Mammary epithelial cell (primary cell): ENCODE data around the gene C9orf85.

Experiments
- EZH2 ChIP-seq: IDR thresholded peaks from 2 replicates; pipeline ENCODE4 v1.6.1; 2012; ENCODE audit warnings: low read length, inconsistent platforms, borderline replicate concordance
- TF ChIP-seq, protein P1 (sequence below), 2 donors: IDR thresholded peaks in 1 of 2; conservative IDR thresholded peaks in 1 of 2; 2 replicates each; pipeline ENCODE4 v1.5.1; 2011 to 2012; ENCODE audit warnings: inconsistent platforms in 2 of 2, low read length in 2 of 2, mild to moderate bottlenecking in 2 of 2, control low read depth in 1 of 2, low read depth in 1 of 2; ENCODE audit not compliant: insufficient read depth in 1 of 2; ENCODE audit errors: extremely low read depth in 1 of 2

- TF ChIP-seq, protein P1, sequence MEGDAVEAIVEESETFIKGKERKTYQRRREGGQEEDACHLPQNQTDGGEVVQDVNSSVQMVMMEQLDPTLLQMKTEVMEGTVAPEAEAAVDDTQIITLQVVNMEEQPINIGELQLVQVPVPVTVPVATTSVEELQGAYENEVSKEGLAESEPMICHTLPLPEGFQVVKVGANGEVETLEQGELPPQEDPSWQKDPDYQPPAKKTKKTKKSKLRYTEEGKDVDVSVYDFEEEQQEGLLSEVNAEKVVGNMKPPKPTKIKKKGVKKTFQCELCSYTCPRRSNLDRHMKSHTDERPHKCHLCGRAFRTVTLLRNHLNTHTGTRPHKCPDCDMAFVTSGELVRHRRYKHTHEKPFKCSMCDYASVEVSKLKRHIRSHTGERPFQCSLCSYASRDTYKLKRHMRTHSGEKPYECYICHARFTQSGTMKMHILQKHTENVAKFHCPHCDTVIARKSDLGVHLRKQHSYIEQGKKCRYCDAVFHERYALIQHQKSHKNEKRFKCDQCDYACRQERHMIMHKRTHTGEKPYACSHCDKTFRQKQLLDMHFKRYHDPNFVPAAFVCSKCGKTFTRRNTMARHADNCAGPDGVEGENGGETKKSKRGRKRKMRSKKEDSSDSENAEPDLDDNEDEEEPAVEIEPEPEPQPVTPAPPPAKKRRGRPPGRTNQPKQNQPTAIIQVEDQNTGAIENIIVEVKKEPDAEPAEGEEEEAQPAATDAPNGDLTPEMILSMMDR (conservative IDR thresholded peaks at IDR 0.05 in 1 of 2, IDR thresholded peaks at IDR 0.05 in 1 of 2; ENCODE audit: extremely low read depth in 1 of 2, insufficient read depth in 1 of 2, low read depth in 1 of 2, low read length in 2 of 2) = no peak
- no peak for TF ChIP-seq EZH2
Observed at GRCh38 chr9:71915495-71915894, 4.1 kb downstream of the C9orf85 start.
